ENCODE measurements around the gene SVEP1. TPM values are rescaled to one million over a fixed set of nuclear protein-coding genes. Genes with fewer than 3 reads are reported as not detected.
"Not testable (repeated sequence)": the region's sequence is repeated elsewhere in the genome, so short reads cannot be mapped to it uniquely, and the experiment has no call there.

Gene SVEP1
- total RNA-seq, 1 donor from 2014 or later: 6.7 TPM

- intact Hi-C loops (cut with DNase I): loop anchor here (10.0 kb wide), 1 partner anchor 127 kb away; no protein-coding TSS in a partner anchor
- no peak for DNase-seq (ENCODE audit: low spot score)
Measured at GRCh38 chr9:110582156-110582555, 2.6 kb upstream of the SVEP1 start.

- intact Hi-C loops (cut with DNase I): loop anchor here (10.0 kb wide), 1 partner anchor 126 kb away; no protein-coding TSS in a partner anchor
Measured at GRCh38 chr9:110580850-110581249, 1.3 kb upstream of the SVEP1 start.

GRCh38 chr9:110579862-110580219 is 300 bp upstream of the SVEP1 start:
- intact Hi-C loops (cut with DNase I): loop anchor here (10.0 kb wide), 1 partner anchor 125 kb away; no protein-coding TSS in a partner anchor
- no peak for DNase-seq (ENCODE audit: low spot score)

More at GRCh38 chr9:110580850-110581249, 1.3 kb upstream of the SVEP1 start:
- DNase-seq (ENCODE audit: low spot score): no peak

- intact Hi-C loops (cut with DNase I): no loop called here
- no peak for DNase-seq (ENCODE audit: low spot score)
Measured at GRCh38 chr9:110578575-110579033, 937 bp downstream of the SVEP1 start.

- intact Hi-C loops (cut with DNase I): no loop called here
Measured at GRCh38 chr9:110575945-110576344, 3.6 kb downstream of the SVEP1 start.

GRCh38 chr9:110575169-110575568 is 4.4 kb downstream of the SVEP1 start:
- no peak for DNase-seq (ENCODE audit: low spot score)

More at GRCh38 chr9:110575945-110576344, 3.6 kb downstream of the SVEP1 start:
- DNase-seq (ENCODE audit: low spot score): no peak

GRCh38 chr9:110573305-110573704 is 6.2 kb downstream of the SVEP1 start:
- intact Hi-C loops (cut with DNase I): no loop called here
- no peak for DNase-seq (ENCODE audit: low spot score)

More at GRCh38 chr9:110575169-110575568, 4.4 kb downstream of the SVEP1 start:
- intact Hi-C loops (cut with DNase I): no loop called here

GRCh38 chr9:110571801-110572483 is 7.6 kb downstream of the SVEP1 start:
- no peak for DNase-seq (ENCODE audit: low spot score)
- intact Hi-C loops (cut with DNase I): no loop called here

GRCh38 chr9:110566156-110566555 is 13.4 kb downstream of the SVEP1 start:
- no peak for DNase-seq (ENCODE audit: low spot score)
- intact Hi-C loops (cut with DNase I): no loop called here

GRCh38 chr9:110561826-110562225 is 17.7 kb downstream of the SVEP1 start:
- intact Hi-C loops (cut with DNase I): no loop called here
- no peak for DNase-seq (ENCODE audit: low spot score)

GRCh38 chr9:110559869-110560268 is 19.7 kb downstream of the SVEP1 start:
- intact Hi-C loops (cut with DNase I): no loop called here
- DNase-seq (ENCODE audit: low spot score): no peak

GRCh38 chr9:110555551-110556331 is 23.8 kb downstream of the SVEP1 start:
- intact Hi-C loops (cut with DNase I): no loop called here
- no peak for DNase-seq (ENCODE audit: low spot score)

- intact Hi-C loops (cut with DNase I): no loop called here
- DNase-seq (ENCODE audit: low spot score): no peak
Measured at GRCh38 chr9:110546411-110546871, 33.1 kb downstream of the SVEP1 start.

GRCh38 chr9:110545705-110546104 is 33.8 kb downstream of the SVEP1 start:
- intact Hi-C loops (cut with DNase I): no loop called here
- DNase-seq (ENCODE audit: low spot score): no peak

- no peak for DNase-seq (ENCODE audit: low spot score)
- intact Hi-C loops (cut with DNase I): no loop called here
Measured at GRCh38 chr9:110543631-110544051, 35.9 kb downstream of the SVEP1 start.

GRCh38 chr9:110541950-110542349 is 37.6 kb downstream of the SVEP1 start:
- DNase-seq (ENCODE audit: low spot score): no peak
- intact Hi-C loops (cut with DNase I): no loop called here

GRCh38 chr9:110538647-110539041 is 40.9 kb downstream of the SVEP1 start:
- DNase-seq (ENCODE audit: low spot score): no peak
- intact Hi-C loops (cut with DNase I): no loop called here

- intact Hi-C loops (cut with DNase I): no loop called here
Measured at GRCh38 chr9:110537841-110538646, 41.5 kb downstream of the SVEP1 start.

GRCh38 chr9:110536822-110537221 is 42.7 kb downstream of the SVEP1 start:
- intact Hi-C loops (cut with DNase I): no loop called here
- no peak for DNase-seq (ENCODE audit: low spot score)

More at GRCh38 chr9:110537841-110538646, 41.5 kb downstream of the SVEP1 start:
- DNase-seq (ENCODE audit: low spot score): no peak

- DNase-seq (ENCODE audit: low spot score); intact Hi-C loops (cut with DNase I): not testable (repeated sequence)
Measured at GRCh38 chr9:110534162-110534561, 45.4 kb downstream of the SVEP1 start.

All from cardiac septum (tissue), 1 donor.